Measurements from ENCODE around the gene ZNF420.

The ZNF420 gene

DNA sequence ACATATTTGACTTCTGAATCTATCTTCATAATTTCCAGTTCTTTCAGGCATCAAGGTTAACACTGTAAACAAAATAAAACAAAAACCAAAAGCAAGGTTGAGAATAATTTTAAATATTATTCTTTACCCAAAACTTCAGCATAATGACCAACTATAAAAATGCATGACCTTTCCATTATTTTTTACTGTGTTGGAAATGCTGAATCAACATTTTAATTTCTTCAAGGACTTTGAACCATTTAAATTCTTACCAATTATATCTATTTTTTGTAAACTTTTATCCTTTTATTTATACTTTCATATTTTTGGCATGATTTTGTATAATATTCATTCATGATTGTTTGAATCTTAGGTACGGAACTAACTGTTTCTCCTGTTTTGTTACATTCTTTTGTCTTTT is 87.4 kb downstream of the ZNF420 start:
- no peaks in the 10 kb centered on the region for H3K27me3 ChIP-seq (ENCODE audit: control insufficient read depth, low read length)
- no peak overlapping the region for H3K4me2 ChIP-seq (ENCODE audit: low read length)
- H3K36me3 ChIP-seq (ENCODE audit: control insufficient read depth, low read length) = peaks cover 9% of the 10 kb centered on the region; the same call in 1 of the 2 replicates
- no peaks in the 10 kb centered on the region for H3K9me2 ChIP-seq (replicated peaks; ENCODE audit: control insufficient read depth, low read length)
- H3K9me3 ChIP-seq (ENCODE audit: control insufficient read depth, insufficient read depth, low read length) = peaks cover 4% of the 10 kb centered on the region; the same call in 1 of the 2 replicates
- no peaks in the 10 kb centered on the region for H3K79me2 ChIP-seq (ENCODE audit: control insufficient read depth, low read length)
- no peak overlapping the region for H3K27ac ChIP-seq (ENCODE audit: low read depth, low read length)
- H3K4me1 ChIP-seq (ENCODE audit: control insufficient read depth, low read length) = no peaks in the 10 kb centered on the region
- H3F3A ChIP-seq (ENCODE audit: control insufficient read depth, insufficient read depth) = no peaks in the 10 kb centered on the region
- no peaks in the 10 kb centered on the region for H4K20me1 ChIP-seq (ENCODE audit: control insufficient read depth, insufficient read depth, low read depth, low read length)
- TF ChIP-seq, protein P1, sequence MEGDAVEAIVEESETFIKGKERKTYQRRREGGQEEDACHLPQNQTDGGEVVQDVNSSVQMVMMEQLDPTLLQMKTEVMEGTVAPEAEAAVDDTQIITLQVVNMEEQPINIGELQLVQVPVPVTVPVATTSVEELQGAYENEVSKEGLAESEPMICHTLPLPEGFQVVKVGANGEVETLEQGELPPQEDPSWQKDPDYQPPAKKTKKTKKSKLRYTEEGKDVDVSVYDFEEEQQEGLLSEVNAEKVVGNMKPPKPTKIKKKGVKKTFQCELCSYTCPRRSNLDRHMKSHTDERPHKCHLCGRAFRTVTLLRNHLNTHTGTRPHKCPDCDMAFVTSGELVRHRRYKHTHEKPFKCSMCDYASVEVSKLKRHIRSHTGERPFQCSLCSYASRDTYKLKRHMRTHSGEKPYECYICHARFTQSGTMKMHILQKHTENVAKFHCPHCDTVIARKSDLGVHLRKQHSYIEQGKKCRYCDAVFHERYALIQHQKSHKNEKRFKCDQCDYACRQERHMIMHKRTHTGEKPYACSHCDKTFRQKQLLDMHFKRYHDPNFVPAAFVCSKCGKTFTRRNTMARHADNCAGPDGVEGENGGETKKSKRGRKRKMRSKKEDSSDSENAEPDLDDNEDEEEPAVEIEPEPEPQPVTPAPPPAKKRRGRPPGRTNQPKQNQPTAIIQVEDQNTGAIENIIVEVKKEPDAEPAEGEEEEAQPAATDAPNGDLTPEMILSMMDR (IDR thresholded peaks at IDR 0.05; ENCODE audit: low read depth, low read length, poor library complexity, severe bottlenecking) = no peak
- no peak for TF ChIP-seq EZH2phosphoT487 (IDR thresholded peaks at IDR 0.05; ENCODE audit: borderline replicate concordance, low read length)
- H3K4me3 ChIP-seq (ENCODE audit: low read length) = no peak overlapping the region

DNA sequence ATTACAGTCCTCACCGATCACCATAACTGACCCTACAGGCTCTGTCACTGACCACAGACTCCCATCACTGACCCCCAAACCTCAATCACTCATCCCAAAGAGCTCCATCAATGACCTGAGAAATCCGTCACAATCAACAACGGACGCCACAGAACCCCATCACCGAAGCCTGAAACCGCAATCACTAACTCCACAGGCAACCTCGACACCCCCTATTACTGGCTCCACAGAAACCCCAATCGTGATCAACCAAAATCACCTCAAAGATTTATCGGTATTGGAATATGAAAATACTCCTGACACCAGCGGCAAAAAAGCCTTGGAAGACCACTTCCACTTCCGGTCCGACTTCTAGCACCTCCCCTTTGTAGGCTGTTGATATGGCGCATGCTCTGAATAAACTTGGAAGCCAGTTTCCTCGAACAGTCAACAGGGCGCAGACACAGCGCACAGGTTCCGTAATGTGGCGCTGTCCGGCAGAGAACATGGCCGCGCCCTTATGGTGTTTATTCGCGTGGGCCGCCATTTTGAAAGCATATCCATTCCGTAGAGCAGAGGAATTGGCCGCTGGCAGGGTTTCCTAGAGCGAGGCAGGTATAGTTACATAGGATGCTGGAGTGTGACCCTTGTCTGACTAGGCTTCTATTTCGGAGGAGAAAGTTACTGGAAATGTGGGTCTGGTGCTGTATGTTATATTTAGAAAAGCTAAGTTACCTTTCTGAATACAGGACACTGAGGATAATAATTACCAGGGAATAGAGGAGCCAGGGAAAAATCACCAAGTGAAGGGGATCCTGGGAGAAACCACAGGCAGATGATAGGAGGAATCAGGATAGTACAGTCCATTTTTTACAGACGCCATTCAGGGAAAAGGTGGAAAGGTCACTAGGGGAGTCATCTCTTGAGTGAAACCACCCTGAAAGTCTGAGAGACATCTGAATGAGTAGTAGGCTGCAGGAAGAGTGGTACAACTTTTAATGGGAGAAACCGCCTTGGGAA is 94.4 kb downstream of the ZNF420 start, which contains the start of gene ZNF585A:
TSS of gene ZNF585A (minus strand) at position 328 of the 999 bp plus-strand sequence. CDS start 2,785 bp downstream, outside the sequence.
- Histone ChIP-seq H3K79me2 (ENCODE audit: control insufficient read depth, low read length) (no peaks in the 10 kb centered on the region), H3F3A (ENCODE audit: control insufficient read depth, insufficient read depth) (no peaks in the 10 kb centered on the region), H3K27ac (ENCODE audit: low read depth, low read length) (no peak within 1 kb of the TSS), H3K27me3 (ENCODE audit: control insufficient read depth, low read length) (no peaks in the 10 kb centered on the region), H3K4me2 (ENCODE audit: low read length) (peak within 1 kb of the TSS; percentile 76), H3K36me3 (ENCODE audit: control insufficient read depth, low read length) (peaks cover 7% of the 10 kb centered on the region; the same call in 1 of the 2 replicates), H4K20me1 (ENCODE audit: control insufficient read depth, insufficient read depth, low read depth, low read length) (no peaks in the 10 kb centered on the region), H3K9me2 (replicated peaks; ENCODE audit: control insufficient read depth, low read length) (no peaks in the 10 kb centered on the region), H3K9me3 (ENCODE audit: control insufficient read depth, insufficient read depth, low read length) (peaks cover 18% of the 10 kb centered on the region; the same call in 1 of the 2 replicates), H3K4me3 (ENCODE audit: low read length) (peak within 1 kb of the TSS; percentile 77), H3K4me1 (ENCODE audit: control insufficient read depth, low read length) (peaks cover 5% of the 10 kb centered on the region)
- TF ChIP-seq, protein P1 (IDR thresholded peaks at IDR 0.05; ENCODE audit: low read depth, low read length, poor library complexity, severe bottlenecking) = peak; percentile 12
- TF ChIP-seq EZH2phosphoT487 (IDR thresholded peaks at IDR 0.05; ENCODE audit: borderline replicate concordance, low read length) = no peak

Data from DOHH2 (cell line).